HG02610 (cell line): ENCODE data around the gene ITPKB.
"Not testable (repeated sequence)": the region's sequence is repeated elsewhere in the genome, so short reads cannot be mapped to it uniquely, and the experiment has no call there.

Experiments used
- ATAC-seq: cut with Tn5 transposase; IDR thresholded peaks from one replicate; pipeline ENCODE4 v1.9.1; 2021; ENCODE audit warnings: mild to moderate bottlenecking, moderate library complexity; ENCODE audit not compliant: unreplicated experiment

The ITPKB gene

DNA sequence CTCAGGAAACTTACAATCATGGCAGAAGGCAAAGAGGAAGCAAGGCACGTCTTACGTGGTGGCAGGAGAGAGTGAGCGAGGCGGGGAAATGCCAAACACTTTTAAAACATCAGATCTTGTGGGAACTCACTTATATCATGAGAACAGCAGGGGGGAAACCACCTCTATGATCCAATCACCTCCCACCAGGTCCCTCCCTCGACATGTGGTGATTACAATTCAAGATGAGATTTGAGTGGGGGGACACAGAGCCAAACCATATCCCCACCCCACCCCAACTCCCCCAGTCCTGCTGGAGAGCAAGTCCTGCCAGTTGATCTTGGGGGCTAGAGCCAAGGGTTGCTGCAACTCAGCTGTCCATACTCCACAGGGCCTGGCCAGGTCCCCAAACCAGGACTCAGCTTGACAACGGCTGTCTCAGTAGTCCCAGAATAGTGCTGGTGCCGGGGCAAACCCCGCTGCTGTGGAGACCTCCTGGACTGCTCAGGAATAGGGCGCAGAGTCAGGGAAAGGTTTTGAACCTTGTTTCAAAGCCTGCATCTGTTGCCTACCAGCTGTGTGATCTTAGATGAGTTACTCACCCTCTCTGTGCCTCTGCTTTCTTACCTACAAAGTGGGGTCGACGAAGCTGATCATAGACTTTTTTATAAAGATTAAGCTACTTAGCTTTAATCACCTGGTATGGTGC, 111.0 kb downstream of the ITPKB start:
- ATAC-seq = no peak

DNA sequence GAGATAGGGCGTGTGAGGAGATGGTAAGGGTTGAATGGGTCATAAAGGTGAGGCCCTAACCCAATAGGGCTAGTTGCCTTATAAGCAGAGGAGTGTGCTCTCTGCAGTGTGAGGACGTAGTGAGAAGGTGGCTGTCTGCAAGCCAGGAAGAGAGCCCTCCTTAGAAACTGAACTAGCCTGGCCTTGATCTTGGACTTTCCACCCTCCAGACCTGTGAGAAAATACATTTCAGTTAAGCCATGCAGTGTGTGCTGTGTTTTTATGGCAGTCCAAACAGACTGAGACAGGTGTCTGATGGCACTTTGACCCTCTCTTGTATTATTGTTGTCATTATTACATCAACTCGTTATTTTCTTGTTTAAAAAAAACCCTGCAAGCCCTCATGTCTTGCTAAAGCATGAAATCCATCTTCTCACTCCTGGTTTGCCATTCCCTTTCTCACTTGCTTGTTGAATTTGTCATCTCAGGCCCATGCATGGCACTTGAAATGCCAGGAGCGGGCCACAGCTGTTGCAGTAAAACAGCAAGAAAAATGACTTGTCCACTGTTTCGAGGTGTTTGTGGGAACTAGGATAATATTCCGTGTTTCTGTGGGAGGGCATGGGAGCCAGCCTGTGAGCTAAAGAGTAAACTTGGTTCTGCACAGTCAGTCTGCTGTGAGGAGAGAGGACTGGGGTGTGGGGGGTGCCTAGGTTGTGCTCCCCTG, 111.9 kb downstream of the ITPKB start:
- no peak for ATAC-seq

DNA sequence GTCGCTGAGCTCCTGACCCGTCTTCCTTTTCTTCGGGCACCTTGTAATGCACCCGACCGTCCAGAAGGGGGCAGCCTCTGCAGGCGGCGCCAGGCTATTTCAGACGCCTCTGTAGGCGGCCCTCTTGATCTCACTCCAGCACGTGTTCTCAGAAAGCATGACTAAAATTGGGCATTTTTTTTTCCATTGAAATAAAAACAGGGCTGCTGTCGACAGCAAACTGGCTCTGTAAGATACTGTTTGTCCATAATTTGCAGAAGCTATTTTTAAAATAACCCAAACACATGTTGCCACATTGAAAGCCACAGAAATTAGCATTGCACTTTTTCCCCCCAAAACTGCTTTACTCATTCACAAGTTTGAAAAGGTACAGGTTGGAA, 112.5 kb downstream of the ITPKB start:
- peak; percentile 81 for ATAC-seq

- peak; percentile 11 for ATAC-seq
Observed at GRCh38 chr1:226625832-226626576, 113.1 kb downstream of the ITPKB start.

DNA sequence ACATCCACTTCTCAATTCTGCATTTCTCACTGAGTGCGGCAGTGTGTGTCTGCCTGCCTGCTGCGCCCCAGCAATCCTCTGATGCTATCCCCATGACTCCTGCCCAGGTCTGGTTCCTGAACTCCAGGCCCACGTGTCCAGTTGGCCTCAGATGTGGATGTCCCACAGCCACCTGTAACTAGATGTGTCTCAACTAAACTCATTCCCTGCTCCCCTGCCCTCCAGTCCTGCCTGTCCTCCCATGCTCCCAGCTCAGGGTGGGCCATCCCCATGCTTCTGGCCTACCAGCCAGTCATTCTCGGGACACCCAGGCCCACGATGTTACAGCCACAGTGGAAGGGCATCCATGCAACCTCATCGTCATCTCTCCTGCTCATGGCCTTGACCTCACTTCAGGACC, 113.8 kb downstream of the ITPKB start:
- no peak for ATAC-seq

DNA sequence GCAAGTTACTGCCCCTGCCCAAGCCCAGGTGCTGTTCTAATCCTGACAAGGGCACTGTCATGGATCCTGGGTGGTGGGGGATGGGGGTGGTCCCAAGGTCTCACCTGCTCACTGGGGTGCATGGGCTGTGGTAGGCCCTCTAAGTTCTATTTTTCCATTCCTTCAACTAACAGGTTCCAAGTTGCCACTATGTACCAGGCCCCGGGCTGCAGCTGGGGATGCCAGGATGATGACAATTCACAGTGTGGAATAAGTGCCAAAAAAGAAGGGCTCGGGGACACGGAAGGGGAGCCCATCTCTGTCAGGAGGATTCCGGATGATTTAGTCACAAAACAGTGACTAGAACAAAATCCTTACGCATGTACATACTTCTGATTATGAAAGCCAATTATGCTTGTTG, 114.6 kb downstream of the ITPKB start:
- ATAC-seq = no peak

GRCh38 chr1:226622012-226622411, 117.1 kb downstream of the ITPKB start:
- ATAC-seq = no peak

DNA sequence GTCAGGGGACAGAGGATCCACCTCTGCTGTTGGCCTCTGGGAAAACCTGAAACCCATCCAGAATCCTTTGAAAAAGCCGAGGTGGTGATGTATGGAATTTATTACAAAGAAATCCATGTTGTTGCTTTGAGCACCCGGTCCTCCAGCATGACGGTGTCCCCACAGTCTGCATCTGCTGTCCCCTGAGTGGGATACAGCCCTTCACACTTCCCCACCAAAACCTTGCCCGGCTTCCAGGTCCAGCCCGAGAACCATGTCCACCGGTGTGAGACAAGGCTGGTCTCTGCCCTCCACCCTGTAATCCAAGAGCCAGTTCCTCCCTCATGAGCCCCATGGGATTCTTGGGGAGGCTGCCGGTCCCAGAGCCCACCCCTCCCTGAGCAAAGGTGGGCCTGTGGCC, 120.1 kb downstream of the ITPKB start:
- ATAC-seq = no peak

DNA sequence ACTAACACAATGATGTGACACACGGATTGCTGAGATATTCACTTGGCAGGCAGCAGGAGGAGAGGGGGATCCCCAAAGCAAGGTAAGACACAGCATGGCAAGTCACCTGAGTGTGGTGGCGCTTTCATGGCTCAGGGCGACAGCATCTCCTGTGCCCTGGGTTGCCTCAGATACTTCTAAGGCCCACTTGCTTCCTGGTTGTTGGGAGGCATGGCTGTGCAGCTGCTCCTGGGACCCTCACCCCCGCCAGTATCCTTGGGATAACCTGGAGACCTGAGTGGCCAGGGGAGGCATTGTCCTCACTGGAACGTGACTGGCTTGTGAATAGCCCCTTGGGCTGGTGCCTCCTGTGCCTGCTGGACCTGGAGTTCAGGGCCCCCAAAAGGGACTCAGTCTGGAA, 120.7 kb downstream of the ITPKB start:
- ATAC-seq = no peak

DNA sequence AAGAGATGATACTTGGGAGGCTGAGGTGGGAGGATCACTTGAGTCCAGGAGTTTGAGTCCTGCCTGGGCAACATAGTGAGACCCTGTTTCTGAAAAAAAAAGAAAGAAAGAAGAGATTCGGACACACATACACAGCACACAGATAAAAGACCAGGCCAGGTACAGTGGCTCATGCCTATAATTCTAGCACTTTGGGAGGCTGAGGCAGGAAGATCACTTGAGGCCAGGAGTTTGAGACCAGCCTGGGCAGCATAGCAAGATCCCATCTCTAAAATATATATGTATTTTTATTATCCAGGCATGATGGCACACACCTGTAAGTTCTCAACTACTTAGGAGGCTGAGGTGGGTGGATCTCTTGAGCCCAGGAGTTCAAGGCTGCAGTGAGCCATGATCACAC, 121.4 kb downstream of the ITPKB start:
- not testable (repeated sequence) for ATAC-seq

GRCh38 chr1:226617109-226617508, 122.0 kb downstream of the ITPKB start:
- no peak for ATAC-seq

GRCh38 chr1:226616636-226617035, 122.4 kb downstream of the ITPKB start:
- ATAC-seq = no peak

- no peak for ATAC-seq
Observed at GRCh38 chr1:226615876-226616275, 123.2 kb downstream of the ITPKB start.

- not testable (repeated sequence) for ATAC-seq
Observed at GRCh38 chr1:226611980-226612379, 127.1 kb downstream of the ITPKB start.

GRCh38 chr1:226611301-226611700, 127.8 kb downstream of the ITPKB start:
- ATAC-seq = no peak

DNA sequence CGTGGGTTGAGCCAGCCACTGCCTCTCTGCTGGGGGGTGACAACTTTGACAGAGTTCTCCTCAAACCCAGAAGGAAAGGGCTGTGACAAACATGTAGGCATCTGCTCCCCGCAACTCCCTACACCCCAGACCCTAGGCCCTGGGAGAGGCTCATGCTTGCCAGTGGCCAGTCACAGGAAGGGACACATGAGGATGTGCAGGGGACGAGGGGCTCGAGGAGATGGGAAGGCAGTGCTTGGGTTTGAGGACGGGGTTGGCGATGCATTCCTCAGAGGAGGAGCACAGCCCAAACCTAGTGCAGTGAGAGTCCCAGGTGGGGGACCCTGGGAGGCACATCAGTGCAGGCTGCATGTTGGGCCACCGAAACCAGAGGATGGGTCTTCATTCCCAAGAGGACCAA, 128.4 kb downstream of the ITPKB start:
- ATAC-seq = no peak

DNA sequence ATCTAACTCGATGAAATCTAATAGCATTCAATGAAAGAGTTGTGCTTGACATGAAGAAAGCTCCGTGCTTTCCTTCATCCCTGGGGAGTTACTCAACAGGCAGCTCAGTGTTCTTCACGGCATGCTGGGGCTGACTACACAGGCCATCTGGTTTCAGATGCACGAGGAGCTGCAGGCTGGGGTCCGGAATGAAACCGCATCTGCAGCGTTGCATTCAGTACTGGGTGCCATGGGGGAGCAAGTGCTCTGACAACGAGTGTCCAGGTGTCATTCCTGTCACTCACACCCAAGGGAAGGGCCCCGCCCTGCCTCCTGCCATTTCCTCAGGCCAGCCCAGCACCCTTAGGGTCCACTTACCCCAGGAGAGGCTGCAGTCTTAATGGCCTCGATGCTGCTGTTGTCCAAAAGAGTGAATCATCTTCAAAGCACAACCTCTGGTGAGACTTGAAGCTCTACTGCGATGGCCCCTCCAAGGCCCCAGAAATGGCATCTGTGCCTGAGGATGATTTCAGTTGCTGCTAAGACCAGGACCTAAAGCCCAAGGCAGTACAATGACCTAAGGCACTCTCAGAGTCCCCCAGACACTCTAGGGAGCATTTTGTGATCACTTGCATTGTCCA, 129.1 kb downstream of the ITPKB start:
- ATAC-seq = no peak

DNA sequence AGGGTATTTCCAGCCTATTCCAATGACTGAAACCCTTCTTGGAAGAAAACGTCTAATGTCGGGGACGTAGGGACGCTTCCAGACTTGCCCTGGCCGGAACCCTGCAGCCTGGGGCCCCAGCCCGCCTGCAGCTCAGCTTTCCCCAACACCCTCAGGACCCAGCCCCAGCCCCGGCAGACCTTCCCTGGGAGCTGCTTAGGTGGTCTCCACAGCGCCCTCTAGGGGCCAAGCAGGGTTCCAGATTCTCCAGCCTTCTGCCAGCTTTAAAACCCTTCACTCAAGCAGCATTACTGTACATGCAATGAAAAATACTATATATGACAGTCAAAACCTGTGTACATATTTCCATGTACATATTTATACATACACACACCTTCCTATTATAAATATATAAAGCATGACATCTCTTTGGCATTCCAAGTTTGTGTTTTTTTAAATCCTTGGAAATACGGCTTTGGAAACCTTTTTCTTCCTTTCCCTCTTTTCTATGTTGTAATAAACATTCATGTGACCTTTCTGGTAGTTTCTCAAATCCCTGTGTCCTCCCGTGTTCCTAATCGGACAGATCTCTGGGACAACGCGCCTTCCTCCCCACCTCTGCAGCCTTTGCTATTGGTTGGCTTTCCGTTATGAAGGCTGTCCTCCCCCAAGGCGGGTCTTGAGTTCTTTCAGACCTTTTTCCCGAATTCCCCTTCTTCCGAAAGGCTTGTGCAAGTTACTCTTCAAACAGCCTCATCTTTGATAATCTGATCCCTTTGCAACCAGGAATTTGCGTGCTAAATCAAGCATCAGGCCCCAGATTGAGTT, 130.2 kb downstream of the ITPKB start:
- ATAC-seq = no peak

GRCh38 chr1:226607821-226608220, 131.3 kb downstream of the ITPKB start:
- no peak for ATAC-seq

DNA sequence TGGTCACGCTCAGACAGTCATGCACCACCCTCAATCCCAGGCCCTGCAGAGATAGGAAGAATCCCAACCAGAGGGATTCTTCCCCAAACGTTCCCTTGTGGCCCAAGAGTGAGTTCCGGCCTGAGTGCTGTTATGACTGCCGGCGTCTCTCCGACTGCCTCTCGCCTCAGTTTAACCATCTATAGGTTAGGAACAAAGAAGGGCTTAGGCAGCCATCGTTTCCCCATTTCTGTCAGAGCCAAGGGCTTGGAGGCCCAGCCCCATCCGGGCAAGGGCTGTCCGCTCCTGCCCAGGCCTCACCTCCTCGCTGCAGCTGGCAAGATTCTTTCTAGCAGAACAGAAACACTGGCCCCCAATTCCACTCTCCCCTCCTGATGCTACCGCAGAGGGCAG, 131.8 kb downstream of the ITPKB start:
- ATAC-seq = no peak
